Upper lobe of left lung (tissue), 6 donors: Measurements from ENCODE around the gene DYRK1A. TPM values are rescaled to one million over a fixed set of nuclear protein-coding genes. Genes with fewer than 3 reads are reported as not detected.
A peak's percentile ranks its signal among the peaks of the same experiment; 100 is the strongest.

Experiments
- ATAC-seq, 2 donors: fragments of 200-7000 bp; cut with Tn5 transposase; one replicate each; pipeline ENCODE4 v1.9.1; 2022; ENCODE audit warnings: mild to moderate bottlenecking in 2 of 2, moderate library complexity in 2 of 2; ENCODE audit not compliant: low FRiP score in 2 of 2
- DNase-seq, 2 donors: peaks; one replicate each; pipeline ENCODE4 v3.0.0-alpha.2; 2019 to 2020
- H3K27ac ChIP-seq, 4 donors: fragments of 200-600 bp; sonication (generic); one replicate each; pipeline ENCODE4 v1.5.1; 2016 to 2019
- H3K27me3 ChIP-seq, 4 donors: fragments of 200-600 bp; sonication (generic); one replicate each; pipeline ENCODE4 v1.5.1; 2017 to 2019
- H3K36me3 ChIP-seq, 4 donors: fragments of 200-600 bp; sonication (generic); one replicate each; pipeline ENCODE4 v1.5.1; 2016 to 2019
- H3K4me1 ChIP-seq, 4 donors: fragments of 200-600 bp; sonication (generic); one replicate each; pipeline ENCODE4 v1.5.1; 2018 to 2019
- H3K4me3 ChIP-seq, 4 donors: fragments of 200-600 bp; sonication (generic); one replicate each; pipeline ENCODE4 v1.5.1; 2017 to 2019; ENCODE audit warnings: mild to moderate bottlenecking in 2 of 4, moderate library complexity in 1 of 4
- H3K9me3 ChIP-seq, 4 donors: fragments of 200-600 bp; sonication (generic); one replicate each; pipeline ENCODE4 v1.5.1; 2018 to 2019
- EP300 ChIP-seq, 4 donors: sonication (generic); formaldehyde crosslinking; IDR thresholded peaks; one replicate each; pipeline ENCODE4 v1.5.1; 2017; ENCODE audit warnings: antibody characterized with exemption in 4 of 4, control low read depth in 2 of 4
- POLR2A ChIP-seq, 4 donors: fragments of 450-650 bp; IDR thresholded peaks; one replicate each; pipeline ENCODE4 v1.5.1; 2016 to 2017; ENCODE audit warnings: antibody characterized with exemption in 4 of 4, mild to moderate bottlenecking in 2 of 4
- POLR2AphosphoS5 ChIP-seq, 2 donors: sonication (generic); formaldehyde crosslinking; IDR thresholded peaks; one replicate each; pipeline ENCODE4 v1.5.1; 2017; ENCODE audit warnings: antibody characterized with exemption in 2 of 2
- WGBS, 2 donors: methylation state at CpG; one replicate each; pipeline ENCODE4 v1.1.5; 2017 to 2018; 5-methylcytosine and 5-hydroxymethylcytosine counted together
- total RNA-seq, 6 donors: library from RNA; depleted of rRNA in 4 of 6; stranded (reverse); fragments of >200 nt in 4 of 6; gene quantifications; one replicate each; pipeline versions ENCODE4 v1.1.0 to v1.2.1, GENCODE V29; 2016 to 2021
- TF ChIP-seq, protein P1 (sequence below), 6 experiments: fragments of 450-650 bp in 4 of 6; fragments of 200-600 bp in 2 of 6; sonication (generic) in 2 of 6; IDR thresholded peaks; one replicate each; pipeline ENCODE4 v1.5.1; 2016 to 2019; ENCODE audit warnings: antibody characterized with exemption in 6 of 6
- donor health status: DM: no; HTN: no; CAD: no; lungs with moderate emphysema.
- donor health status: DM: no; HTN: yes; CAD: no; lungs with severe emphysema.

DYRK1A gene
- total RNA-seq, 6 donors from 2014 or later, result 64.1 to 116 (median 83.2) TPM

GRCh38 chr21:37496972-37497371, 130.4 kb downstream of the DYRK1A start:
- H3K27me3 ChIP-seq, result no peaks in the 10 kb centered on the region
- H3K4me3 ChIP-seq, result no peak overlapping the region
- H3K4me1 ChIP-seq, result no peaks in the 10 kb centered on the region
- H3K9me3 ChIP-seq, result no peaks in the 10 kb centered on the region
- no peak overlapping the region for H3K27ac ChIP-seq
- TF ChIP-seq POLR2AphosphoS5 (IDR thresholded peaks at IDR 0.05) (no peak), POLR2A (IDR thresholded peaks at IDR 0.05) (no peak), EP300 (IDR thresholded peaks at IDR 0.05) (no peak)
- TF ChIP-seq, protein P1, sequence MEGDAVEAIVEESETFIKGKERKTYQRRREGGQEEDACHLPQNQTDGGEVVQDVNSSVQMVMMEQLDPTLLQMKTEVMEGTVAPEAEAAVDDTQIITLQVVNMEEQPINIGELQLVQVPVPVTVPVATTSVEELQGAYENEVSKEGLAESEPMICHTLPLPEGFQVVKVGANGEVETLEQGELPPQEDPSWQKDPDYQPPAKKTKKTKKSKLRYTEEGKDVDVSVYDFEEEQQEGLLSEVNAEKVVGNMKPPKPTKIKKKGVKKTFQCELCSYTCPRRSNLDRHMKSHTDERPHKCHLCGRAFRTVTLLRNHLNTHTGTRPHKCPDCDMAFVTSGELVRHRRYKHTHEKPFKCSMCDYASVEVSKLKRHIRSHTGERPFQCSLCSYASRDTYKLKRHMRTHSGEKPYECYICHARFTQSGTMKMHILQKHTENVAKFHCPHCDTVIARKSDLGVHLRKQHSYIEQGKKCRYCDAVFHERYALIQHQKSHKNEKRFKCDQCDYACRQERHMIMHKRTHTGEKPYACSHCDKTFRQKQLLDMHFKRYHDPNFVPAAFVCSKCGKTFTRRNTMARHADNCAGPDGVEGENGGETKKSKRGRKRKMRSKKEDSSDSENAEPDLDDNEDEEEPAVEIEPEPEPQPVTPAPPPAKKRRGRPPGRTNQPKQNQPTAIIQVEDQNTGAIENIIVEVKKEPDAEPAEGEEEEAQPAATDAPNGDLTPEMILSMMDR (IDR thresholded peaks at IDR 0.05), result peak in 1 of 6 experiments; percentile 6
- DNase-seq (no peak), ATAC-seq (no peak)
- WGBS, 2 donors, result 86 to 87% methylated on average over 4 of the region's 4 CpGs
- H3K36me3 ChIP-seq, result peaks cover 0 to 60% (median 3%) of the 10 kb centered on the region in 4 donors

DNA sequence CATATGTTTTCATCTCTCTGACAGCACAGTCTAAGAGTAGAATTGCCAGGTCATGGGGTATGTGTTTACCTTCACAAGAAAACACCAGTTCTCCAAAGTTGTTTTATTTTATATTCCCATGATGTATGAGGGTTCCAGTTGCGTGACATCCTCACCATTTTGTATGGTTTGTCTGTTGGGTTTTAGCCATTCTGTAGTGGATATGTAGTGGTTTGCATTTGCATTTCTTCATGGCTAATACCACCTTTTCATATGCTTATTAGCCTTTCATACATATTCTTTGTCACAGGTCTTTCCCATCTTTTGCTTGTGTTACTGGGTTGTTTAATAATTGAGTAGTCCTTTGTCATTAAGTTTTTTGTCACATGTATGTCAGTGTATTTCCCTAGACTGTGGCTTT, 132.1 kb downstream of the DYRK1A start:
- Histone ChIP-seq H3K4me1 (no peaks in the 10 kb centered on the region), H3K27me3 (no peaks in the 10 kb centered on the region), H3K9me3 (no peaks in the 10 kb centered on the region), H3K4me3 (no peak overlapping the region), H3K36me3 (peaks cover 0 to 53% (median 8%) of the 10 kb centered on the region in 4 donors), H3K27ac (no peak overlapping the region)
- TF ChIP-seq POLR2A (IDR thresholded peaks at IDR 0.05) (no peak), POLR2AphosphoS5 (IDR thresholded peaks at IDR 0.05) (no peak), EP300 (IDR thresholded peaks at IDR 0.05) (no peak)
- TF ChIP-seq, protein P1 (IDR thresholded peaks at IDR 0.05), result no peak
- ATAC-seq (no peak), DNase-seq (no peak)
- 97 to 100% methylated on average over 1 of the region's 1 CpG for WGBS, 2 donors

GRCh38 chr21:37502947-37503346, 136.4 kb downstream of the DYRK1A start:
- Histone ChIP-seq H3K4me1 (no peaks in the 10 kb centered on the region), H3K27me3 (no peaks in the 10 kb centered on the region), H3K27ac (no peak overlapping the region), H3K4me3 (no peak overlapping the region), H3K9me3 (no peaks in the 10 kb centered on the region), H3K36me3 (peaks cover 22 to 54% (median 34%) of the 10 kb centered on the region in 4 donors)
- ATAC-seq, result no peak
- TF ChIP-seq, protein P1 (IDR thresholded peaks at IDR 0.05), result no peak
- TF ChIP-seq POLR2A (IDR thresholded peaks at IDR 0.05) (no peak), EP300 (IDR thresholded peaks at IDR 0.05) (no peak), POLR2AphosphoS5 (IDR thresholded peaks at IDR 0.05) (no peak)
- 93 to 98% methylated on average over 3 of the region's 3 CpGs for WGBS, 2 donors
- no peak for DNase-seq

DNA sequence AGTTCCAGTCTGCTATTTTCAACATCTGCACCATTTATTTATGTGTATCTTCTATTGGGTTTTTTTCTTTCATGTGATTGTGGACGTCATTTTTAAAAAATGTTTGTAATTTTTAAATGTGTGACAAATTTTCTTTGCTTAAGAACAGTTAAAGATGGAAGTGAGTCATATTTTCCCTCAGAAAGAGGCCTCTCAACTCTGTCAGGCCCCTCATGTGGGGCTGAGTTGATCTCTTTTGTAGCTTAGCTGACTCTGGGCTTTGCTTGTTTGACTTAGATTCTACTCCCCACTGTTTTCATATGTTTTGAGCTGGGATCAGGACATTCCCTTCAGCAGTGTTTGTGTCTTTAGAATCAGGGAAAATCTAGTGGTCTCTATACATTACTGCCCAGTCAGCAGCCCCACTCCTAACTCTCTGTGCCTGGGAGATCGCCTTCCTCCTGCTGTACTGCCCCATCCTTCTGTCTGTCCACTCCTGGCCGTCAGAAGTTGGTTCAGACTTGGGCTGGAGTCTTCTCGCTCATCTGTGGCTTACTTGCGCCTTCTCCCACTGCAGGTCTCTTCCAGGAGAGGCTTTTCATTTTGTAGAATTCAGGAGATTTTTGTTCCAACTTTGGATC, 137.4 kb downstream of the DYRK1A start:
- DNase-seq (no peak), ATAC-seq (no peak)
- peaks cover 22 to 64% (median 43%) of the 10 kb centered on the region in 4 donors for H3K36me3 ChIP-seq
- H3K27ac ChIP-seq, result no peak overlapping the region
- WGBS, 2 donors, result 93 to 96% methylated on average over 5 of the region's 5 CpGs
- TF ChIP-seq, protein P1 (IDR thresholded peaks at IDR 0.05), result no peak
- no peak for TF ChIP-seq POLR2A (IDR thresholded peaks at IDR 0.05)
- no peak overlapping the region for H3K4me3 ChIP-seq
- H3K27me3 ChIP-seq, result no peaks in the 10 kb centered on the region
- no peaks in the 10 kb centered on the region for H3K9me3 ChIP-seq
- H3K4me1 ChIP-seq, result no peaks in the 10 kb centered on the region

- DNase-seq (peak in 1 of 2 donors; percentile 44), ATAC-seq (no peak)
- peaks cover 29 to 80% (median 59%) of the 10 kb centered on the region in 4 donors for H3K36me3 ChIP-seq
- no peaks in the 10 kb centered on the region for H3K4me1 ChIP-seq
- H3K9me3 ChIP-seq, result no peaks in the 10 kb centered on the region
- no peak overlapping the region for H3K4me3 ChIP-seq
- WGBS, 2 donors, result 90 to 94% methylated on average over 12 of the region's 12 CpGs
- TF ChIP-seq POLR2A (IDR thresholded peaks at IDR 0.05) (no peak), EP300 (IDR thresholded peaks at IDR 0.05) (no peak), POLR2AphosphoS5 (IDR thresholded peaks at IDR 0.05) (no peak)
- TF ChIP-seq, protein P1 (IDR thresholded peaks at IDR 0.05), result no peak
- H3K27me3 ChIP-seq, result no peaks in the 10 kb centered on the region
- H3K27ac ChIP-seq, result no peak overlapping the region
Observed at GRCh38 chr21:37505963-37506362, 139.4 kb downstream of the DYRK1A start.
